Erythroblast (primary cell): ENCODE results near the gene DDX19B.

Source experiments
- GATA1 ChIP-seq: IDR thresholded peaks from 2 replicates; pipeline ENCODE4 v1.6.1; 2011; ENCODE audit warnings: low read depth, mild to moderate bottlenecking, control low read depth, low read length, moderate library complexity
- POLR2A ChIP-seq: IDR thresholded peaks from 2 replicates; pipeline ENCODE4 v1.6.1; 2011; ENCODE audit warnings: mild to moderate bottlenecking, low read length

GRCh38 chr16:70302745-70303144 is 3.8 kb downstream of the DDX19B start:
- TF ChIP-seq POLR2A (no peak), GATA1 (no peak)
